Activated naive CD4-positive, alpha-beta T cell treated with anti-CD3 and anti-CD28 coated beads, Interleukin-2, amount 50 U/mL, for 72 hours (primary cell): Measurements from ENCODE around the gene SLC16A6. TPM values are rescaled to one million over a fixed set of nuclear protein-coding genes. Genes with fewer than 3 reads are reported as not detected.
"Not testable (repeated sequence)": the region's sequence is repeated elsewhere in the genome, so short reads cannot be mapped to it uniquely, and the experiment has no call there.

Experiments used
- ATAC-seq, 2 donors: fragments of 150-1000 bp; cut with Tn5 transposase; 2 replicates each; pipeline ENCODE4 v1.10.0; 2021; ENCODE audit warnings: mild to moderate bottlenecking in 2 of 2, moderate library complexity in 2 of 2
- DNase-seq, 2 donors: peaks; one replicate each; pipeline ENCODE4 v3.0.0; 2021 to 2022; ENCODE audit warnings: low spot score in 2 of 2
- H3K27ac Mint-ChIP-seq, 2 donors: one replicate each; pipeline ENCODE4 v1.8.0; 2022; ENCODE audit warnings: mild to moderate bottlenecking in 2 of 2, mixed read lengths in 2 of 2
- H3K36me3 Mint-ChIP-seq, 2 donors: one replicate each; pipeline ENCODE4 v1.8.0; 2022; ENCODE audit warnings: mixed read lengths in 2 of 2
- H3K9me3 Mint-ChIP-seq, 2 donors: one replicate each; pipeline ENCODE4 v1.8.0; 2022; ENCODE audit warnings: mixed read lengths in 2 of 2
- total RNA-seq, 2 donors: library from RNA; stranded (reverse); gene quantifications; one replicate each; pipeline ENCODE4 v1.2.3, GENCODE V29; 2022

SLC16A6 gene
- total RNA-seq, 2 donors from 2014 or later: 0.39 to 2.4 TPM

DNA sequence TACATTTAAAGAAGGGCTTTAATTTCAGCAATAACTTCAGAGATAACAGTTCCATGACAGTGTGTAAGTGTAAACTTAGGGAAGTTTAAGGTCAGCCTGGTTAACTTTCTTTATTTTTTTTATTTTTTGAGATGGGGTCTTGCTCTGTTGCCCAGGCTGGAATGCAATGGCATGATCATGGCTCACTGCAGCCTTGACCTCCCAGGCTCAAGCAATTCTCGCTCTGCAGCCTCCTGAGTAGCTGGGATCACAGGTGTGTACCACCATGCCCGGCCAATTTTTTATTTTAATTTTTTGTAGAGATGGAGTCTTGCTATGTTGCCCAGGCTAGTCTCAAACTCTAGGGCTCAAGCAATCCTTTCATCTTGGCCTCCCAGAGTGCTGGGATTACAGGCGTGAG lies 14.6 kb downstream of the SLC16A6 start:
- H3K27ac Mint-ChIP-seq, ATAC-seq, DNase-seq, H3K9me3 Mint-ChIP-seq: not testable (repeated sequence)
- H3K36me3 Mint-ChIP-seq: peaks cover 11 to 24% of the 10 kb centered on the region in 2 donors

DNA sequence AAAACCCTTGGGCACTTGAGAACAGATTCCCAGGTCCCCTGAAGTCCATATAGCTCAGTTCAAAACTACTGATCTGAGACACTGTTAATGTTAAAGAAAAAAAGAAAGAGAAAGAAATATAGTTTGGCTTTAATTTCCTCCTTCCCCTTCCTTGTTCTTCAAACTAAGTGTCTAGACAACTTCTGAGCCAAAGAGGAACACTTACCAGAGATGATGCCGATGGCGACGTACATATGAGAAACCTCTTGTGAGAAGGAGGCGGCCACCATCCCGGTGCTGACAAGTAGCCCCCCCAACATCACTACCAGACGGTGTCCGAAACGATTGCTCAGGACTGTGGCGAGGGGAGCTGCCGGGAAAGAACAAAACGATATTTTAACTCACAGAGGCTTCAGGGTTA lies 17.2 kb downstream of the SLC16A6 start:
- Mint-ChIP-seq H3K36me3 (peaks cover 6 to 17% of the 10 kb centered on the region in 2 donors), H3K9me3 (no peaks in the 10 kb centered on the region), H3K27ac (no peak overlapping the region)
- no peak for ATAC-seq
- DNase-seq: no peak

DNA sequence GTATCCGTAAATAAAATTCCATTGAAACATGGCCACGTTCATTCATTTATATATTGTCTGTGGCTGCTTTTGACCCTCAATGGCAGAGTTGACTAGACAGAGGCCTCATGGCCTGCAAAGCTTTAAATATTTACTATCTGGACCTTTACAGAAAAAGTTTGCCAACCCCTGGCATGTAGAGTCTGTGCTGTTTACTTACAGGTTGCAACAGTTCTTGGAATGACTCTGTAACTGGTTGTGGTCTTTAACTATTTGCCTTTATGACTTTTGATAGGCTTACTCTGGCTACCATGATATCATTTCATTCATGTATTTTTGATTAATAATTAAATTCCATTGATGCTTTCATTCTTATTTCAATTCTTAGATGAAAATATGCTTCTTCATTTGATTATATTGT lies 25.1 kb downstream of the SLC16A6 start:
- H3K9me3 Mint-ChIP-seq, DNase-seq, H3K36me3 Mint-ChIP-seq, ATAC-seq: not testable (repeated sequence)
- H3K27ac Mint-ChIP-seq: peak overlapping the region in 1 of 2 donors; percentile 74

GRCh38 chr17:68263101-68263681 lies 27.7 kb downstream of the SLC16A6 start:
- DNase-seq, H3K9me3 Mint-ChIP-seq, H3K36me3 Mint-ChIP-seq, H3K27ac Mint-ChIP-seq: not testable (repeated sequence)
- ATAC-seq: peak; percentile 39 to 57

- H3K9me3 Mint-ChIP-seq, ATAC-seq, H3K36me3 Mint-ChIP-seq, DNase-seq, H3K27ac Mint-ChIP-seq: not testable (repeated sequence)
Measured at GRCh38 chr17:68262467-68262866, 28.5 kb downstream of the SLC16A6 start.

DNA sequence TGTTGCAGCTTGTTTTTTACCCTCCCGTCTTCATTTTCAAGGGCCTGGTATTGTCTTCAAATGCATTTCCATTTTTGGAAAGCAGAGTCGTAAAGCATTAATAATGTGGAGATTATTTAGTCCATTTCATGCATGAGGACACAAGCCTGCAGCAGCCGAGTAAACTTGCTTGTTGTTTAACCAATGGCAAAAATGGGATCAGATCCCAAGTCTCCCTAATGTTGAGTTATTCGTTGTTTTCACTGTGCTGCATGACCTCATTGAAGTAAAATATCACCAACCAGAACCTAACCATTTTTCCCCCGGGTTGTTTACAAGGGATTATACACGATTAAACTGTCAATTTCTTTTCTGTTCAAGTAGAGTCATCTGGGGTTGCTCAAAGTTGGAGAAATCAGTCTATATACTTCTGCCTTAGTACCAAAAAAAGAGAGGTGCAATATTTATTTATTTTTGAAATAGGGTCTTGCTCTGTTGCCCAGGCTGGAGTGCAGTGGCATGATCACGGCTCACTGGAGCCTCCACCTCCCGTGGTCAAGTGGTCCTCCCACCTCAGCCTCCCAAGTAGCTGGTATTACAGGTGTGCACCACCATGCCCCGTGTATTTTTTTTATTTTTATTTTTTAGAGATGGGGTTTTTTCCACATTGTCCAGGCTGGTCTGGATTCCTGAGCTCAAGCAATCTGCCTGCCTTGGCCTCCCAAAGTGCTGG lies 30.7 kb downstream of the SLC16A6 start:
- H3K27ac Mint-ChIP-seq: peak overlapping the region in 1 of 2 donors; percentile 84
- ATAC-seq: no peak
- no peaks in the 10 kb centered on the region for H3K9me3 Mint-ChIP-seq
- peaks cover 13 to 19% of the 10 kb centered on the region in 2 donors for H3K36me3 Mint-ChIP-seq
- no peak for DNase-seq

- not testable (repeated sequence) for ATAC-seq, H3K9me3 Mint-ChIP-seq, DNase-seq
- peak overlapping the region in 1 of 2 donors; percentile 84 for H3K27ac Mint-ChIP-seq
- peaks cover 16 to 25% of the 10 kb centered on the region in 2 donors for H3K36me3 Mint-ChIP-seq
Measured at GRCh38 chr17:68259648-68259951, 31.3 kb downstream of the SLC16A6 start.

GRCh38 chr17:68258890-68259647 lies 31.9 kb downstream of the SLC16A6 start:
- Mint-ChIP-seq H3K36me3 (peaks cover 20 to 25% of the 10 kb centered on the region in 2 donors), H3K27ac (peak overlapping the region; percentile 37 to 84)
- DNase-seq (peak; percentile 60 to 88), ATAC-seq (peak; percentile 77 to 95)
- not testable (repeated sequence) for H3K9me3 Mint-ChIP-seq

- no peaks in the 10 kb centered on the region for H3K9me3 Mint-ChIP-seq
- DNase-seq (no peak), ATAC-seq (peak; percentile 32 to 69)
- peak overlapping the region; percentile 68 to 86 for H3K27ac Mint-ChIP-seq
- peaks cover 28 to 30% of the 10 kb centered on the region in 2 donors for H3K36me3 Mint-ChIP-seq
Measured at GRCh38 chr17:68257934-68258333, 33.0 kb downstream of the SLC16A6 start.

DNA sequence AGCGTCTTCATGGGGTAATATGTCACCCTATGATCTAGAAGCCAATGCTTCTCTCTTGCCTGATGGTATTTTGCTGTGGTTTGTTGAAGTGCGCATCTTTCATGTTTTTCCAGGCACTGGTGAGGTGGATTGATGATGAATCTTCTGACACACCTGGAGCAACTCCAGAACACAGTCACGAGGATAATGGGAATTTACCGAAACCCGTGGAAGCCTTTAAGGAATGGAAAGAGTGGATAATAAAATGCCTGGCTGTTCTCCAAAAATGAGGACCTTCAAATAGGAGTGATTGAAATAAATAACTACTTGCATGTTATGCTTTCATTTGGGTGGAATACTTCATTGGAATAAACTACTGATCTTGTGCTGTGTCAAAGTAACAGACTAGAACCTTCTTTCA lies 34.2 kb downstream of the SLC16A6 start:
- ATAC-seq: not testable (repeated sequence)
- H3K36me3 Mint-ChIP-seq: peaks cover 31 to 34% of the 10 kb centered on the region in 2 donors
- peak overlapping the region in 1 of 2 donors; percentile 86 for H3K27ac Mint-ChIP-seq

GRCh38 chr17:68255731-68256538 lies 35.0 kb downstream of the SLC16A6 start:
- H3K9me3 Mint-ChIP-seq: no peaks in the 10 kb centered on the region
- H3K27ac Mint-ChIP-seq: peak overlapping the region; percentile 8 to 72
- peaks cover 31 to 34% of the 10 kb centered on the region in 2 donors for H3K36me3 Mint-ChIP-seq
- DNase-seq (no peak), ATAC-seq (peak; percentile 44 to 81)

More for the DNA sequence above, 34.2 kb downstream of the SLC16A6 start:
- DNase-seq, H3K9me3 Mint-ChIP-seq: not testable (repeated sequence)

- Mint-ChIP-seq H3K36me3 (peaks cover 31 to 34% of the 10 kb centered on the region in 2 donors), H3K27ac (peak overlapping the region in 1 of 2 donors; percentile 8), H3K9me3 (no peaks in the 10 kb centered on the region)
- DNase-seq: no peak
- ATAC-seq: no peak
Measured at GRCh38 chr17:68255151-68255550, 35.8 kb downstream of the SLC16A6 start.

- H3K9me3 Mint-ChIP-seq: not testable (repeated sequence)
Measured at GRCh38 chr17:68253426-68253825, 37.5 kb downstream of the SLC16A6 start.

GRCh38 chr17:68249354-68249765 lies 41.6 kb downstream of the SLC16A6 start:
- DNase-seq: no peak
- peaks cover 15 to 26% of the 10 kb centered on the region in 2 donors for H3K36me3 Mint-ChIP-seq
- no peaks in the 10 kb centered on the region for H3K9me3 Mint-ChIP-seq
- H3K27ac Mint-ChIP-seq: peak overlapping the region; percentile 97 to 99
- ATAC-seq: no peak

More at GRCh38 chr17:68253426-68253825, 37.5 kb downstream of the SLC16A6 start:
- Mint-ChIP-seq H3K36me3 (peaks cover 34% of the 10 kb centered on the region in 2 donors), H3K27ac (peak overlapping the region; percentile 74 to 78)
- not testable (repeated sequence) for ATAC-seq, DNase-seq

- Mint-ChIP-seq H3K9me3 (no peaks in the 10 kb centered on the region), H3K36me3 (peaks cover 15 to 21% of the 10 kb centered on the region in 2 donors), H3K27ac (peak overlapping the region; percentile 97 to 99)
- ATAC-seq (peak; percentile 42 to 50), DNase-seq (no peak)
Measured at GRCh38 chr17:68248891-68249290, 42.0 kb downstream of the SLC16A6 start.

DNA sequence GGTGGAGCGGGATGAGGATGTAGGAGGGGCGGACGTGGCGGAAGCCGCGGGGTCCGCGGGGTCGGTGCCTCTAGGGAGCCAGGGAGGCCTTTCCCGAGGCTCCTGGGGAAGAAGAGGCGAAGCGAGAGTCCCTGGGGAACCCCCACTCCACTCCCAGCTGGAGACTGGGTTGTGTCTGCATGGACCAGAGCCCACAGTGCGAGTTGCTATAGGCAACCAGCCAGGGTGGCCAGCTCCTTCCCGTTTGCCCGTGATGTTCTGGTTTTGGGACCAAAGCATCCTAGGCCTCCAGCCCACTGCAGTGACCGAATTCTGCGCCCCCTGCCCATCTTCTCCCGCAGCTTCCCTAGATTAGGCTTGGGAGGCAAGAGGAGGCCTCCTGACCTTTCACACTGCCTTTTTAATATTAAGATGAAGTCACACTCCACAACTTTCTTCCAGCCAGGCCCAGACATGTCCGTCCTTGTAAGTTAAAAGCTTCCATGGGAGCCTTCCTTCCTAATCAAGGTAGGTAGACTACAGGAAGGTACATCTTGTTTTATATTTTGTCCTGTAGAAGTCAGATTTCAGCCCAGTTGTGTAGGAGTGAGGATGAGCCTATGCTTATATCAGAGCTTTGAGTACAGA lies 42.6 kb downstream of the SLC16A6 start:
- Mint-ChIP-seq H3K36me3 (peaks cover 14 to 18% of the 10 kb centered on the region in 2 donors), H3K27ac (peak overlapping the region; percentile 97 to 99), H3K9me3 (no peaks in the 10 kb centered on the region)
- peak; percentile 40 to 48 for ATAC-seq
- DNase-seq: no peak
